PC-3 (cell line): ENCODE data around the gene EMC1.

ENCODE experiments used
- EZH2 ChIP-seq: fragments of 300-600 bp; sonication (generic); IDR thresholded peaks from one replicate; pipeline ENCODE4 v1.6.1; 2017; ENCODE audit warnings: antibody characterized with exemption, mild to moderate bottlenecking, low read length; ENCODE audit not compliant: unreplicated experiment
- EZH2phosphoT487 ChIP-seq: fragments of 300-600 bp; sonication (generic); IDR thresholded peaks from 2 replicates; pipeline ENCODE4 v1.6.1; 2018; ENCODE audit warnings: mild to moderate bottlenecking, antibody characterized with exemption, low read length, borderline replicate concordance
- TF ChIP-seq, protein P1 (sequence below): fragments of 300-600 bp; sonication (generic); conservative IDR thresholded peaks from 2 replicates; pipeline ENCODE4 v1.5.1; 2017; ENCODE audit warnings: antibody characterized with exemption, low read depth, mild to moderate bottlenecking, low read length

DNA sequence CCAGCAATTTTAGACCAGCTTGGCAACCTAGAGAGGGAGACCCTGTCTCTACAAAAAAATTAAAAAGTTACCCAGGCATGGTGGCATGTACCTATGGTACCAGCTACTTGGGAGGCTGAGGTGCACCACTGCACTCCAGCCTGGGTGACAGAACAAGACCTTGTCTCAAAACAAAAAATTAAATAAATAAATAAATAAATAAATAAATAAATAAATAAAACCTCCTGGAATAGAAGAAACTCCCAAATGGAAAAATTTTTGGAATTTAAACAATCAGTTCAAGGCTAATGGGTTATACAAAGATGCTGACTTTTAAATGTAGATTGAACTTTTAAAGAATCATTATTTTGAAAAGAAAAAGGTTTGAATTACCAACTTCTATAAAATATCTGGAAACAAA is 63.5 kb downstream of the EMC1 start:
- TF ChIP-seq, protein P1, sequence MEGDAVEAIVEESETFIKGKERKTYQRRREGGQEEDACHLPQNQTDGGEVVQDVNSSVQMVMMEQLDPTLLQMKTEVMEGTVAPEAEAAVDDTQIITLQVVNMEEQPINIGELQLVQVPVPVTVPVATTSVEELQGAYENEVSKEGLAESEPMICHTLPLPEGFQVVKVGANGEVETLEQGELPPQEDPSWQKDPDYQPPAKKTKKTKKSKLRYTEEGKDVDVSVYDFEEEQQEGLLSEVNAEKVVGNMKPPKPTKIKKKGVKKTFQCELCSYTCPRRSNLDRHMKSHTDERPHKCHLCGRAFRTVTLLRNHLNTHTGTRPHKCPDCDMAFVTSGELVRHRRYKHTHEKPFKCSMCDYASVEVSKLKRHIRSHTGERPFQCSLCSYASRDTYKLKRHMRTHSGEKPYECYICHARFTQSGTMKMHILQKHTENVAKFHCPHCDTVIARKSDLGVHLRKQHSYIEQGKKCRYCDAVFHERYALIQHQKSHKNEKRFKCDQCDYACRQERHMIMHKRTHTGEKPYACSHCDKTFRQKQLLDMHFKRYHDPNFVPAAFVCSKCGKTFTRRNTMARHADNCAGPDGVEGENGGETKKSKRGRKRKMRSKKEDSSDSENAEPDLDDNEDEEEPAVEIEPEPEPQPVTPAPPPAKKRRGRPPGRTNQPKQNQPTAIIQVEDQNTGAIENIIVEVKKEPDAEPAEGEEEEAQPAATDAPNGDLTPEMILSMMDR: no peak
- TF ChIP-seq EZH2phosphoT487: no peak
- TF ChIP-seq EZH2: no peak
